ENCODE measurements around the gene STAMBPL1. TPM values are rescaled to one million over a fixed set of nuclear protein-coding genes. Genes with fewer than 3 reads are reported as not detected.

STAMBPL1 gene
- polyA plus RNA-seq, 1 experiment: 23.1 TPM

- H3K36me3 ChIP-seq (ENCODE audit: control insufficient read depth, insufficient read depth, low read length): peaks cover 18% of the 10 kb centered on the region
- DNase-seq (ENCODE audit: low read depth): no peak
- CTCF ChIA-PET: interaction anchor here (0.6 to 16.2 kb wide), 13 partner anchors 12 to 284 kb away, joined by 3 to 512 read pairs (median 5); partner anchors contain the start of gene FAS
- no peaks in the 10 kb centered on the region for H3K27me3 ChIP-seq (ENCODE audit: control insufficient read depth, insufficient read depth, low read length)
- no peak for TF ChIP-seq CTCF (IDR thresholded peaks at IDR 0.05; ENCODE audit: insufficient read depth, low read depth, low read length)
- no peak overlapping the region for H3K4me3 ChIP-seq (ENCODE audit: low read depth, low read length)
- POLR2A ChIA-PET: no interaction called here
Measured at GRCh38 chr10:88936656-88937055, 56.6 kb downstream of the STAMBPL1 start.

GRCh38 chr10:88938039-88938438, 58.0 kb downstream of the STAMBPL1 start:
- Histone ChIP-seq H3K27me3 (ENCODE audit: control insufficient read depth, insufficient read depth, low read length) (no peaks in the 10 kb centered on the region), H3K36me3 (ENCODE audit: control insufficient read depth, insufficient read depth, low read length) (peaks cover 18% of the 10 kb centered on the region), H3K4me3 (ENCODE audit: low read depth, low read length) (no peak overlapping the region)
- CTCF ChIA-PET: interaction anchor here (0.6 to 16.2 kb wide), 6 partner anchors 25 to 277 kb away, joined by 3 to 512 read pairs (median 9); partner anchors contain the start of gene FAS
- TF ChIP-seq CTCF (IDR thresholded peaks at IDR 0.05; ENCODE audit: insufficient read depth, low read depth, low read length): no peak
- DNase-seq (ENCODE audit: low read depth): no peak
- POLR2A ChIA-PET: no interaction called here

- peaks cover 22% of the 10 kb centered on the region for H3K36me3 ChIP-seq (ENCODE audit: control insufficient read depth, insufficient read depth, low read length)
- TF ChIP-seq CTCF (IDR thresholded peaks at IDR 0.05; ENCODE audit: insufficient read depth, low read depth, low read length): no peak
- POLR2A ChIA-PET: no interaction called here
- DNase-seq (ENCODE audit: low read depth): no peak
- H3K27me3 ChIP-seq (ENCODE audit: control insufficient read depth, insufficient read depth, low read length): no peaks in the 10 kb centered on the region
- no peak overlapping the region for H3K4me3 ChIP-seq (ENCODE audit: low read depth, low read length)
- CTCF ChIA-PET: interaction anchor here (3.3 to 16.2 kb wide), 2 partner anchors 49 to 100 kb away, joined by 25 to 512 read pairs; no protein-coding TSS in a partner anchor
Measured at GRCh38 chr10:88938938-88939337, 58.9 kb downstream of the STAMBPL1 start.

GRCh38 chr10:88941026-88941425, 61.0 kb downstream of the STAMBPL1 start:
- no peaks in the 10 kb centered on the region for H3K27me3 ChIP-seq (ENCODE audit: control insufficient read depth, insufficient read depth, low read length)
- TF ChIP-seq CTCF (IDR thresholded peaks at IDR 0.05; ENCODE audit: insufficient read depth, low read depth, low read length): no peak
- DNase-seq (ENCODE audit: low read depth): no peak
- no peak overlapping the region for H3K4me3 ChIP-seq (ENCODE audit: low read depth, low read length)
- CTCF ChIA-PET: interaction anchor here (1.5 to 1.6 kb wide), 2 partner anchors 46 to 277 kb away, joined by 5 to 7 read pairs; no protein-coding TSS in a partner anchor
- POLR2A ChIA-PET: no interaction called here
- H3K36me3 ChIP-seq (ENCODE audit: control insufficient read depth, insufficient read depth, low read length): peaks cover 21% of the 10 kb centered on the region

- H3K36me3 ChIP-seq (ENCODE audit: control insufficient read depth, insufficient read depth, low read length): peaks cover 14% of the 10 kb centered on the region
- TF ChIP-seq CTCF (IDR thresholded peaks at IDR 0.05; ENCODE audit: insufficient read depth, low read depth, low read length): no peak
- H3K4me3 ChIP-seq (ENCODE audit: low read depth, low read length): no peak overlapping the region
- ChIA-PET POLR2A (no interaction called here), CTCF (interaction anchor here (1.1 to 3.6 kb wide), 5 partner anchors 9 to 274 kb away, joined by 3 to 27 read pairs (median 13); no protein-coding TSS in a partner anchor)
- H3K27me3 ChIP-seq (ENCODE audit: control insufficient read depth, insufficient read depth, low read length): no peaks in the 10 kb centered on the region
- no peak for DNase-seq (ENCODE audit: low read depth)
Measured at GRCh38 chr10:88943778-88944177, 63.7 kb downstream of the STAMBPL1 start.

Data from BJ (cell line).